Right renal cortex interstitium (tissue), 3 donors: ENCODE measurements around the gene AVPR1B. TPM values are rescaled to one million over a fixed set of nuclear protein-coding genes. Genes with fewer than 3 reads are reported as not detected.

Source experiments
- DNase-seq, 3 donors: peaks; one replicate each; pipeline ENCODE4 v3.0.0-alpha.2; 2013; ENCODE audit warnings: low read depth in 3 of 3, low spot score in 2 of 3
- polyA plus RNA-seq, 3 donors: library from polyadenylated mRNA; unstranded; fragments of 120-200 nt; gene quantifications; one replicate each; pipeline ENCODE4 v1.2.1, GENCODE V29; 2013; ENCODE audit not compliant: insufficient read length in 3 of 3

Gene AVPR1B, protein sequence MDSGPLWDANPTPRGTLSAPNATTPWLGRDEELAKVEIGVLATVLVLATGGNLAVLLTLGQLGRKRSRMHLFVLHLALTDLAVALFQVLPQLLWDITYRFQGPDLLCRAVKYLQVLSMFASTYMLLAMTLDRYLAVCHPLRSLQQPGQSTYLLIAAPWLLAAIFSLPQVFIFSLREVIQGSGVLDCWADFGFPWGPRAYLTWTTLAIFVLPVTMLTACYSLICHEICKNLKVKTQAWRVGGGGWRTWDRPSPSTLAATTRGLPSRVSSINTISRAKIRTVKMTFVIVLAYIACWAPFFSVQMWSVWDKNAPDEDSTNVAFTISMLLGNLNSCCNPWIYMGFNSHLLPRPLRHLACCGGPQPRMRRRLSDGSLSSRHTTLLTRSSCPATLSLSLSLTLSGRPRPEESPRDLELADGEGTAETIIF
- polyA plus RNA-seq = under 1 TPM; 0.65 to 0.72 (median 0.69) TPM

GRCh38 chr1:206117151-206117948, at the start of gene AVPR1B:
AVPR1B (minus strand) TSS chr1:206117388; CDS start chr1:206116890, 498 bp downstream.
- DNase-seq = peak in 1 of 3 donors; percentile 63

DNA sequence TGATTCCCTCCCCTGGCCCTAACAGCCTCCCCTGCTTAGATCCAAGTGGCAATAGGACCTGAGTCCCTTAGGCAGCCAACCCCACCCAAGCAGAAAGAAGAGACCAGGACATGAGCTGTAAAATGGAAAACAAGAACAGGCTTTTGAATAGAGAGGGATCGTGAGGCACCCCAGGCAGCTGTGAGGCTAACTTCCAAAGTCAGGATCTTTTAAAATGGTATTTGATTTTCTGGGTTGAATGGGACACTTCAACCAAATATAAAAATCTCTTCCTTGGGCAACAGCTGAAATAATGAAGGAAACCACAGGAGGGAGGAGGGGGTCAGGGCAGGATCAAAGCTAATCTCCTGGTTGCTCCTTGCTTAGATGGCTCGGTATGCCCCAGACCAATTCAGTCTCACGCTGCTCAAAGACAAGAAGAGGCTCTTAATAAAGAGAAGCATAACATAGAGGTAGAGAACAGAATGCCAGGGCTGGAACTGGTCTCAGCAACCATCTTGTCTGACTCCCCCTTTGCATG, 28.6 kb upstream of the AVPR1B start:
- DNase-seq = no peak

DNA sequence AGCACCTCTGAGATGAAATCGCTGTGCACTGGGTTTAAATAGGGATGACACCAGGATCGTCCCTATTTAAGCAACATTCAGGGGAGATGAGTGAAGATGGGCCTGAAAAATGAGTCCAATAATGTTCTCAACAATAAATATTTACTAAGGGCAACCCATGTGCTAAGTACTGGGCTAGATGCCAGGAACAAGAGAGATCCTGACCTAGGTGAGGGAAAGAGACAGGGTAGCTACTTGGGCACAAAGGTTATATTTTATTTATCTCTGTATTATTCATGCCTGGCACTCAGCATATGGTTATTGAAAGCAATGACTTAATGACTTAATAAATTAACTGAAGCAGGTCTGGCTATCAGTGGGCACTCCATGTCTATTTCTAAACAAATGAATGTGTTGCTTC, 27.4 kb upstream of the AVPR1B start:
- no peak for DNase-seq

DNA sequence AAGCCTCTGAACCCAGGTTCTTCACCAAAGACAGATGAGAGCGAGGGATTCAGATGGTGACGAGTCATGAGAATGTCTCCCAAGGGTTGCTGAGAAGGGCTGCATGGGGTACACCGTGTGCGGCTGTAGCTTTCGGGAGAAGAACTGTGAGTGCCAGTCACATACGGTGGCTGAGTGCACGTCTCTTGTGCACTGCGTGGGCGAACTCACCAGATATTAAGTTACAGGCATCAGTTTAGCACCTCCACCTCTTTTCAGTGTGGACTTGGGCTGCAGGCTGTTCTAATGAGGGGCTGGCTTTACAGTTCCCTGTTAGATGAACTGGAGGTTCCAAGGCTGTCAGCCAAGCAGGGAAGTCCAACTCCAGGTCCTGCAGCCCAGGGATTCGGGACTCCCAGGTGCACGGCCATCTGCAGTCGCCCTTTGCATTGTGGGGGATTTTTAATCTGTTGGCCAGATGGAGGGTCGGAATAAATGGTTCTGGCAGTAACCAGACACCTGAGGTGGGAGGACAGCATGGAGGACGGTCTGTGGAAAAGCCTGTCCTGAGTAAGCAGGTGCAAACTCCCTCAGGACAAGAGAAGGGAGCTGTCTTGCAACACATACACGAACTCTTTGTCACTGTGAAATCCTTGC, 26.5 kb upstream of the AVPR1B start:
- DNase-seq = no peak

DNA sequence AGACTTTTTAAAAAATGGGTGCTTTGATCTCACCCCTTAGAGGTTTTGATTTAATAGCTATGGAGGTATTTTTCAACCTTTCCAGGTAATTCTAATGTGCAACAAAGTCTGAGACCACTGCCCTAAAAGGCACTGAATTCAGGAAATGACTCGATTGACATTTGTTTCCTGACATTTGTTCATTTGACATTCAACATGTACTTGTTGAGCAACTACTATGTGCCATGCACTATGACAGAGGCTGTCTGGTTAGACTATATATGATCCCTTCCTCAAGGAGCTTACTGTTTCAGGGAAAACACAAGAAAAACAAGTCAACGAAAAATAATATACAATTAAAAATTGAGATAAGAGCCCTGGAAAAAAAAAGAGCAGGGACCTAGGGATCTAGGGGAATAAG, 25.6 kb upstream of the AVPR1B start:
- no peak for DNase-seq

GRCh38 chr1:206142011-206142410, 24.8 kb upstream of the AVPR1B start:
- DNase-seq = no peak

DNA sequence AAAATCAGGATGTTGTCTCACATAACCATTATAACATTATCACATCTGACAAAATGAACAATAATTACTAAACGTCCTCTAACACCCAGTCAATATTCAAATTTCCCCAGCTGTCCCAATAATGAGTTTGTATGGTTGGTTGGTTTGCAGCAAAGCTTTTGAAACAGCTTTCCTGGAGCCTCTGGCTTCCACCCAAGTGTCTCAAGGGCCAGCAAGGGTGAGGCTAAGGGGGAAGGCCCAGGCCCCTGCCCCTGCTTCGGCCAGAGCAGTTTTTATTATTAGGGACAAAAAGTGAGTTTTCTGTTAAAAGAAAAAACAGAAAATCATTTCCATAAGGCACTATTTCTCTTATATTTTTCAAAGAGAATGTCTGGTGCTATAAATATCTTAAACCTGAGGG, 19.1 kb upstream of the AVPR1B start:
- no peak for DNase-seq

GRCh38 chr1:206135248-206135647, 18.1 kb upstream of the AVPR1B start:
- DNase-seq = no peak

GRCh38 chr1:206133751-206134415, 16.7 kb upstream of the AVPR1B start:
- DNase-seq = no peak

DNA sequence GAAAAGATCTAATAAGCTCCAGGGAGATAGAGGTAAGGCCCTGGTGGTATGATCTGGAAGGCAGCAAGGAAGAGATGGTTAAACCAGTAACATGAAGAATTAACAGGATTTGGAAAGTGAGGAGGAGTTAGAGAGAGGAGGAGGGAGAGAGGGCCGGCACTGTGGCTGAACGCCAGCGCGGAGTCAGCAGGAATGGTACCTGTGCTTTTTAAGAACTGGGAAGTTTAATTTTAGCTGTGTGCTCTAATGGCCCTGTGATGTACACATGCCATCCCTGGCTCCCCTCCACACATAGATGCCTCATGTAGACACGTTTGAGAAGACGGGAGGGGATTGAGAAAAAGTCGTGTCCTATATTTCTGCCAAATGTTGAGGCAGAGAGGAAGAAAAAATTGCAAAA, 13.8 kb upstream of the AVPR1B start:
- DNase-seq = no peak

DNA sequence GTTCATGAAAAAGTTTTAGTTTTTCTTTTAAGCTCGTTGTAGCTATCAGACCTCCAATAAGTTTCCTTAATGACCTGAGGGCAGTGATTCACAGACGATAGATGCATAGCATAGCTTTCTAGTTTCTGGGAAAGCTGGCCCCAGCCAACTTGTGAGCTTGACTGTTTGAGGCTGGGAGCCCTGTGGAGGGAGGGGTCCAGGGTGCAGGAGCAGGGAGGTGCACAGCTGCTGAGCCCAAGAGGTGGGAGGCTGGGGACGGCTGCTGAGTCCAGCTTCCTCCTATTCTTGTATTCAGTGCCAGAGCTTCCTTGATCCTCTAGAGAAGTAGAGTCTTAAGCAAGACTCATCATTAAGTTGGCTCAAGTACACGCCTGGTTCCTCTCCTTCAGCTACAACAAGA, 11.0 kb upstream of the AVPR1B start:
- no peak for DNase-seq

DNA sequence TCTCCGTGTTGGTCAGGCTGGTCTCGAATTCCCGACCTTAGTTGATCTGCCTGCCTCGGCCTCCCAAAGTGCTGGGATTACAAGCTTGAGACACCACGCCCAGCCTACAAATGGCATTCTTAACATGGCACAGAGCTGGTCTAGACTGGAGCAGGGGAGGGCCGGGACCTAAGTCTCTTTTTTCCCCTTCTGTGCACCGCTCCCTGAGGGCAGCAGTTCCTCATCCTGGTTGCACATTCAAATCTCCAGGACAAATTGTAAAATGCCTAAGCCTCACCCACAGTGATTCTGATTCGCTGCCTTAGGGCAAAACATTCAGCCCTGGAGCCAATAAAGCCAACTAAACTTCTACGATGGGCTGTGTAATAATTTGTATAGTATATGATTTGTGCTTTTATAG, 10.1 kb upstream of the AVPR1B start:
- no peak for DNase-seq

DNA sequence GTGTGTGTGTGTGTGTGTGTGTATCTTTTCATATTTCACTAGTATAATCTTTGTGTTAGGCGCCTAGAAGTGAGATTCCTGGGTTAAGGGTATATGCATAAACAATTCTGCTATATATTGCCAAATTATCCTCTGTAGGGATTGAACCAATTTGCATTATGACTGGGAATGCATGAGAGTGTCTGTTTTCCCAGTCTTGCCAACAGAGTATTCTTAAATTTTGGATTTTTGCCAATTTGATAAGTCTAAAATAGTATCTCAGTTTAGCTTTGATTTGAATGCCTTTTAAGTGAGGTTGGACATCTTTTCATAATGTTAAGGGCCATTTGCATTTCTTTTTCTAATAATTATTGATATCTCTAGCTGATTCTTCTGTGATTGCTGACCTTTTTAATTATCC, 8.2 kb upstream of the AVPR1B start:
- DNase-seq = no peak

DNA sequence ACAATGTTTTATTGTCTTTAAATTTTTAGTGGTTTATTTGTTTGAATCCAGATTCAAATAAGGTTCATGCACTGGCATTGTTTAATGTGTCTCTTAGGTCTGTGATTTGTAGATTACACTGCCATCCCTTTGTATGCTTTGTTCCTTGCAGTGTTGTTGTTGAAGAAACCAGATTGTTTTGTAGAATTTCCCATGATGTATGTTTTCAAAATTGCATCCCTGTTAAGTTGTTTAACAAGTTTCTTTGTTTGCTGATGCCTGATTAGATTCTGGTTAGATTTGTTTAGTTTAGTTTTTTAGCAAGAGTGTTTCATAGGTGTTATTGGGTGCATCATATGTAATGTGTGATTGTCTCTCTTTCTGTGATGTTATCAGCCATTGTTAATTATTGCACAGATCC, 5.5 kb upstream of the AVPR1B start:
- DNase-seq = no peak

DNA sequence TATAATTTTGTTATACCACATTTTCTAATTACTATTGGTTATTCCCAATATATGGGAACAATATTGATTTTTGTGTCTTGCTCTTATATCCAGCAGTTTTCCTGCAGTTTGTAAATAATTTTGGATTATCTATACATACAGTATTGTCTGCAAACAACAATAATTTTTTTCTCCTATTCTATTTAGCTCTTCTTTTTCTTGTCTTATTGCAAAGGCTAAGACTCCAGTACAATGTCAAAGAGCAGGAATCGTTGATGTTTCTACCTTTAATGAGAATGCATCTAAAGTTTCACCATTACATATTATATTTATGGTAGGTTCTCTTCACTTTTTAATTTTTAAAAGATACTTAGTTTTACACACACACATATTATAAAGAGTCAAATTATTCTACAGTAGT, 4.1 kb upstream of the AVPR1B start:
- no peak for DNase-seq

DNA sequence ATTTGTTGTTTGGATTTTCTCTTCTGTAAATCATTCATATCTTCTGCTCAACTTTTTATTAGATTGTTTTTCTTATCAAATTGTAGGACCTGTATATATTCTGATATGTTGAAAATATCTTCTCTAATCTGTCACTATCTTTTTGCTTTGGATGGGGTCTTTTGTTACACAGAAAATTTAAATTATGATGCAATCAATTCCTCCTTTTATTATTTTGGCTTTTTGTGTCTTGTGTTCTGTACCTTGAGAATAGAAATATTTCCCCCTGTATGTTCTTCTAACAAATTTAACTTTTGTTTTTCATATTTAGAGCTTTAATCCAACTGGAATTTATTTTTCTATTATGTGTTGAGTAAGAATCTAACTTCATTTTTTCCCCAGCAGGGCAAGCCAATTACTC, 3.2 kb upstream of the AVPR1B start:
- DNase-seq = no peak

GRCh38 chr1:206116873-206117150, 376 bp downstream of the AVPR1B start:
- no peak for DNase-seq

DNA sequence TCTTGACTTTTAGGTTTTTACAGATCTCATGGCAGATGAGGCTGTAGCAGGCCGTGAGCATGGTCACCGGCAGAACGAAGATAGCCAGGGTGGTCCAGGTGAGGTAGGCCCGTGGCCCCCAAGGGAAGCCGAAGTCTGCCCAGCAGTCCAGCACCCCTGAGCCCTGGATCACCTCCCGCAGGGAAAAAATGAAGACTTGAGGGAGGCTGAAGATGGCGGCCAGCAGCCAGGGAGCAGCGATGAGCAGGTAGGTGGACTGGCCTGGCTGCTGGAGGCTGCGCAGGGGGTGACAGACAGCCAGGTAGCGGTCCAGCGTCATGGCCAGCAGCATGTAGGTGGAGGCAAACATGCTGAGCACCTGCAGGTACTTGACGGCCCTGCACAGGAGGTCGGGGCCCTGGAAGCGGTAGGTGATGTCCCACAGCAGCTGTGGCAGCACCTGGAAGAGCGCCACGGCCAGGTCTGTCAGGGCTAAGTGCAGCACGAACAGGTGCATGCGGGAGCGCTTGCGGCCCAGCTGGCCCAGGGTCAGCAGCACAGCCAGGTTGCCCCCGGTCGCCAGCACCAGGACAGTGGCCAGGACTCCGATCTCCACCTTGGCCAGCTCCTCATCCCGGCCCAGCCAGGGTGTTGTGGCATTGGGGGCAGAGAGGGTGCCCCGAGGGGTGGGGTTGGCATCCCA, 856 bp downstream of the AVPR1B start:
- DNase-seq = no peak

GRCh38 chr1:206115791-206116190, 1.4 kb downstream of the AVPR1B start:
- DNase-seq = no peak
